Measurements from ENCODE around the gene CALN1.

GRCh38 chr7:71843676-71844075 is 568.5 kb downstream of the CALN1 start:
- TF ChIP-seq POLR2AphosphoS5 (IDR thresholded peaks at IDR 0.05) = no peak
- TF ChIP-seq CTCF (IDR thresholded peaks at IDR 0.05; ENCODE audit: poor library complexity, severe bottlenecking) = peak; percentile 61
- TF ChIP-seq EZH2 (IDR thresholded peaks at IDR 0.05; ENCODE audit: borderline replicate concordance, insufficient read depth, low read length, poor library complexity, severe bottlenecking) = no peak
- no peak for TF ChIP-seq MXI1 (conservative IDR thresholded peaks at IDR 0.05; ENCODE audit: poor library complexity, severe bottlenecking)
- peak; percentile 64 for TF ChIP-seq RAD21 (conservative IDR thresholded peaks at IDR 0.05)
- TF ChIP-seq TAF1 (IDR thresholded peaks at IDR 0.05; ENCODE audit: low read depth) = no peak
- TF ChIP-seq EP300 (conservative IDR thresholded peaks at IDR 0.05; ENCODE audit: poor library complexity, severe bottlenecking) = no peak
- TF ChIP-seq REST (IDR thresholded peaks at IDR 0.05; ENCODE audit: borderline replicate concordance) = no peak
- TF ChIP-seq SMC3 (conservative IDR thresholded peaks at IDR 0.05; ENCODE audit: poor library complexity) = peak; percentile 64

Data from neural cell (in vitro differentiated cells).